Mesendoderm (in vitro differentiated cells): ENCODE results near the gene OR2G3.

Experiments used
- DNase-seq: peaks from one replicate; pipeline ENCODE4 v3.0.0; 2013
- H2AK5ac ChIP-seq: 2 replicates; pipeline ENCODE4 v1.6.1; 2013; ENCODE audit warnings: low read length, inconsistent platforms
- H2BK120ac ChIP-seq: 2 replicates; pipeline ENCODE4 v1.6.1; 2013; ENCODE audit warnings: low read depth, mild to moderate bottlenecking, low read length, moderate library complexity, mixed read lengths
- H2BK15ac ChIP-seq: replicated peaks from 2 replicates; pipeline ENCODE4 v1.6.1; 2013; ENCODE audit warnings: low read depth, mild to moderate bottlenecking, moderate library complexity
- H2BK5ac ChIP-seq: 2 replicates; pipeline ENCODE4 v1.6.1; 2013; ENCODE audit warnings: low read length, inconsistent platforms
- H3K18ac ChIP-seq: 2 replicates; pipeline ENCODE4 v1.6.1; 2013; ENCODE audit warnings: mild to moderate bottlenecking, low read length, mixed read lengths
- H3K23ac ChIP-seq: one replicate; pipeline ENCODE4 v1.6.1; 2013; ENCODE audit warnings: low read length
- H3K27ac ChIP-seq: 2 replicates; pipeline ENCODE4 v1.5.1; 2013; ENCODE audit warnings: low read depth, mild to moderate bottlenecking, inconsistent platforms, low read length, moderate library complexity
- H3K27me3 ChIP-seq: 2 replicates; pipeline ENCODE4 v1.6.1; 2013; ENCODE audit warnings: low read length, control low read depth, mild to moderate bottlenecking, inconsistent platforms; ENCODE audit not compliant: insufficient read depth, poor library complexity
- H3K36me3 ChIP-seq: 2 replicates; pipeline ENCODE4 v1.6.1; 2013; ENCODE audit warnings: low read length, inconsistent platforms; ENCODE audit not compliant: control insufficient read depth, insufficient read depth
- H3K4ac ChIP-seq: one replicate; pipeline ENCODE4 v1.6.1; 2013; ENCODE audit warnings: low read depth, mild to moderate bottlenecking, low read length, moderate library complexity
- H3K4me1 ChIP-seq: 2 replicates; pipeline ENCODE4 v1.6.1; 2013; ENCODE audit warnings: low read depth, low read length, inconsistent platforms; ENCODE audit not compliant: control insufficient read depth
- H3K4me2 ChIP-seq: 2 replicates; pipeline ENCODE4 v1.6.1; 2013; ENCODE audit warnings: low read length
- H3K4me3 ChIP-seq: 2 replicates; pipeline ENCODE4 v1.5.1; 2013; ENCODE audit warnings: mild to moderate bottlenecking, low read length
- H3K56ac ChIP-seq: one replicate; pipeline ENCODE4 v1.6.1; 2013; ENCODE audit warnings: low read length
- H3K79me1 ChIP-seq: 2 replicates; pipeline ENCODE4 v1.6.1; 2013; ENCODE audit warnings: low read length, inconsistent platforms
- H3K79me2 ChIP-seq: 2 replicates; pipeline ENCODE4 v1.6.1; 2013; ENCODE audit warnings: mild to moderate bottlenecking, low read length; ENCODE audit not compliant: control insufficient read depth, insufficient read depth
- H3K9ac ChIP-seq: 2 replicates; pipeline ENCODE4 v1.6.1; 2013; ENCODE audit warnings: low read length, inconsistent platforms
- H4K5ac ChIP-seq: one replicate; pipeline ENCODE4 v1.6.1; 2013; ENCODE audit warnings: low read length
- H4K8ac ChIP-seq: one replicate; pipeline ENCODE4 v1.6.1; 2013; ENCODE audit warnings: low read depth, mild to moderate bottlenecking, control low read depth, low read length, moderate library complexity
- WGBS: extraction: QIAGEN DNeasy Blood & Tissue Kit; methylation state at CpG from one replicate; pipeline ENCODE4 v1.1.7; 2013; ENCODE audit warnings: low lambda C conversion rate, missing lambda C conversion rate; ENCODE audit not compliant: insufficient coverage; ENCODE audit errors: extremely low coverage; 5-methylcytosine and 5-hydroxymethylcytosine counted together

Gene OR2G3

GRCh38 chr1:247638011-247638410, 32.6 kb downstream of the OR2G3 start:
- DNase-seq, result no peak
- Histone ChIP-seq H3K56ac (no peak overlapping the region), H3K36me3 (no peaks in the 10 kb centered on the region), H3K79me2 (no peaks in the 10 kb centered on the region), H2BK5ac (no peak overlapping the region), H3K18ac (no peak overlapping the region), H3K27me3 (no peaks in the 10 kb centered on the region), H3K27ac (no peak overlapping the region), H4K5ac (no peak overlapping the region), H3K4me3 (no peak overlapping the region), H3K4me2 (no peak overlapping the region), H3K79me1 (no peaks in the 10 kb centered on the region), H2BK120ac (no peak overlapping the region), H2AK5ac (no peak overlapping the region), H4K8ac (no peak overlapping the region), H2BK15ac (no peak overlapping the region), H3K4ac (no peak overlapping the region), H3K9ac (no peak overlapping the region), H3K23ac (no peak overlapping the region), H3K4me1 (no peaks in the 10 kb centered on the region)
- no CpG with 5 or more reads among the region's 4 CpGs for whole genome bisulfite sequencing

GRCh38 chr1:247638781-247639180, 33.4 kb downstream of the OR2G3 start:
- no peak overlapping the region for H3K18ac ChIP-seq
- no peak overlapping the region for H3K27ac ChIP-seq
- H3K4me1 ChIP-seq, result no peaks in the 10 kb centered on the region
- no peak overlapping the region for H4K5ac ChIP-seq
- no peak overlapping the region for H3K23ac ChIP-seq
- no peak overlapping the region for H4K8ac ChIP-seq
- H2BK120ac ChIP-seq, result no peak overlapping the region
- H2BK15ac ChIP-seq, result no peak overlapping the region
- no CpG with 5 or more reads among the region's 6 CpGs for WGBS
- H3K4me3 ChIP-seq, result no peak overlapping the region
- no peaks in the 10 kb centered on the region for H3K36me3 ChIP-seq
- no peaks in the 10 kb centered on the region for H3K79me1 ChIP-seq
- H2BK5ac ChIP-seq, result no peak overlapping the region
- DNase-seq, result no peak
- H3K4ac ChIP-seq, result no peak overlapping the region
- H3K27me3 ChIP-seq, result no peaks in the 10 kb centered on the region
- no peak overlapping the region for H3K56ac ChIP-seq
- no peak overlapping the region for H3K4me2 ChIP-seq
- no peak overlapping the region for H2AK5ac ChIP-seq
- H3K79me2 ChIP-seq, result no peaks in the 10 kb centered on the region
- no peak overlapping the region for H3K9ac ChIP-seq

- Histone ChIP-seq H3K56ac (peak overlapping the region; percentile 73), H3K79me1 (no peaks in the 10 kb centered on the region), H3K79me2 (no peaks in the 10 kb centered on the region), H3K4me1 (no peaks in the 10 kb centered on the region), H2BK5ac (no peak overlapping the region), H4K8ac (peak overlapping the region; percentile 97), H3K4me3 (no peak overlapping the region), H3K23ac (no peak overlapping the region), H3K27me3 (no peaks in the 10 kb centered on the region), H3K36me3 (no peaks in the 10 kb centered on the region), H2AK5ac (no peak overlapping the region), H3K18ac (peak overlapping the region; percentile 62), H4K5ac (no peak overlapping the region), H2BK15ac (no peak overlapping the region), H3K4me2 (no peak overlapping the region), H3K4ac (no peak overlapping the region), H3K27ac (no peak overlapping the region), H3K9ac (peak overlapping the region; percentile 61), H2BK120ac (no peak overlapping the region)
- peak; percentile 66 for DNase-seq
- no CpG with 5 or more reads among the region's 55 CpGs for WGBS
Measured at GRCh38 chr1:247639381-247639981, 34.1 kb downstream of the OR2G3 start.

GRCh38 chr1:247642742-247643141, 37.4 kb downstream of the OR2G3 start:
- no peak overlapping the region for H3K18ac ChIP-seq
- H3K4me3 ChIP-seq, result no peak overlapping the region
- H4K5ac ChIP-seq, result no peak overlapping the region
- H2BK15ac ChIP-seq, result no peak overlapping the region
- H3K79me1 ChIP-seq, result no peaks in the 10 kb centered on the region
- H3K36me3 ChIP-seq, result no peaks in the 10 kb centered on the region
- H2BK5ac ChIP-seq, result no peak overlapping the region
- no peak overlapping the region for H3K23ac ChIP-seq
- no peaks in the 10 kb centered on the region for H3K27me3 ChIP-seq
- no peak overlapping the region for H3K56ac ChIP-seq
- no peak overlapping the region for H2AK5ac ChIP-seq
- H3K27ac ChIP-seq, result no peak overlapping the region
- no peak overlapping the region for H3K9ac ChIP-seq
- no peaks in the 10 kb centered on the region for H3K4me1 ChIP-seq
- DNase-seq, result no peak
- H3K4me2 ChIP-seq, result no peak overlapping the region
- no peak overlapping the region for H2BK120ac ChIP-seq
- no CpG with 5 or more reads among the region's 5 CpGs for WGBS
- no peak overlapping the region for H4K8ac ChIP-seq
- no peak overlapping the region for H3K4ac ChIP-seq
- H3K79me2 ChIP-seq, result no peaks in the 10 kb centered on the region

- H3K18ac ChIP-seq, result no peak overlapping the region
- no peaks in the 10 kb centered on the region for H3K79me1 ChIP-seq
- no peak overlapping the region for H4K8ac ChIP-seq
- H2AK5ac ChIP-seq, result no peak overlapping the region
- DNase-seq, result no peak
- no peaks in the 10 kb centered on the region for H3K4me1 ChIP-seq
- no peak overlapping the region for H3K9ac ChIP-seq
- no peak overlapping the region for H3K4ac ChIP-seq
- H3K36me3 ChIP-seq, result no peaks in the 10 kb centered on the region
- H2BK5ac ChIP-seq, result no peak overlapping the region
- no peak overlapping the region for H4K5ac ChIP-seq
- H3K23ac ChIP-seq, result no peak overlapping the region
- no peak overlapping the region for H3K27ac ChIP-seq
- no CpG with 5 or more reads among the region's 4 CpGs for WGBS
- no peak overlapping the region for H3K4me3 ChIP-seq
- H3K56ac ChIP-seq, result no peak overlapping the region
- H3K79me2 ChIP-seq, result no peaks in the 10 kb centered on the region
- H3K27me3 ChIP-seq, result no peaks in the 10 kb centered on the region
- no peak overlapping the region for H3K4me2 ChIP-seq
- H2BK120ac ChIP-seq, result no peak overlapping the region
- H2BK15ac ChIP-seq, result no peak overlapping the region
Measured at GRCh38 chr1:247646867-247647266, 41.5 kb downstream of the OR2G3 start.

- H3K4ac ChIP-seq, result no peak overlapping the region
- H4K5ac ChIP-seq, result no peak overlapping the region
- H2AK5ac ChIP-seq, result no peak overlapping the region
- H4K8ac ChIP-seq, result no peak overlapping the region
- no peak overlapping the region for H3K4me2 ChIP-seq
- H3K4me1 ChIP-seq, result no peaks in the 10 kb centered on the region
- no peak overlapping the region for H2BK5ac ChIP-seq
- WGBS, result no CpG with 5 or more reads among the region's 2 CpGs
- DNase-seq, result no peak
- no peaks in the 10 kb centered on the region for H3K36me3 ChIP-seq
- no peak overlapping the region for H3K23ac ChIP-seq
- H3K56ac ChIP-seq, result no peak overlapping the region
- no peak overlapping the region for H2BK15ac ChIP-seq
- no peaks in the 10 kb centered on the region for H3K27me3 ChIP-seq
- H3K4me3 ChIP-seq, result no peak overlapping the region
- H3K9ac ChIP-seq, result no peak overlapping the region
- no peak overlapping the region for H3K18ac ChIP-seq
- H3K79me2 ChIP-seq, result no peaks in the 10 kb centered on the region
- no peaks in the 10 kb centered on the region for H3K79me1 ChIP-seq
- no peak overlapping the region for H2BK120ac ChIP-seq
- H3K27ac ChIP-seq, result no peak overlapping the region
Measured at GRCh38 chr1:247647864-247648263, 42.5 kb downstream of the OR2G3 start.
